SK-N-SH (cell line): ENCODE results near the gene DHX36.

Source experiments
- JUND ChIP-seq: IDR thresholded peaks from 2 replicates; pipeline ENCODE4 v1.4.0; 2012
- MEF2A ChIP-seq: IDR thresholded peaks from 2 replicates; pipeline ENCODE4 v1.4.0; 2012; ENCODE audit warnings: low read depth, borderline replicate concordance
- NRF1 ChIP-seq: IDR thresholded peaks from 2 replicates; pipeline ENCODE4 v1.6.1; 2012; ENCODE audit warnings: low read depth, mild to moderate bottlenecking, low read length
- POLR2AphosphoS5 ChIP-seq: IDR thresholded peaks from 2 replicates; pipeline ENCODE4 v1.6.1; 2012; ENCODE audit warnings: low read depth, low read length
- RAD21 ChIP-seq: IDR thresholded peaks from 2 replicates; pipeline ENCODE4 v1.6.1; 2012; ENCODE audit warnings: mild to moderate bottlenecking, low read length
- RFX5 ChIP-seq: IDR thresholded peaks from 2 replicates; pipeline ENCODE4 v1.6.1; 2012; ENCODE audit warnings: mild to moderate bottlenecking, improper control_type of control experiment, low read length
- RXRA ChIP-seq: IDR thresholded peaks from 2 replicates; pipeline ENCODE4 v1.4.0; 2012; ENCODE audit warnings: low read depth, mild to moderate bottlenecking, borderline replicate concordance
- TAF1 ChIP-seq: IDR thresholded peaks from 2 replicates; pipeline ENCODE4 v1.6.1; 2012; ENCODE audit warnings: low read depth, mild to moderate bottlenecking, low read length, moderate library complexity, borderline replicate concordance
- TF ChIP-seq, protein P1 (sequence below): fragments of 200-600 bp; sonication (generic); IDR thresholded peaks from 2 replicates; pipeline ENCODE4 v1.6.1; 2017; ENCODE audit warnings: antibody characterized with exemption, mild to moderate bottlenecking, moderate library complexity
- TF ChIP-seq, protein P2 (sequence below): IDR thresholded peaks from 2 replicates; pipeline ENCODE4 v1.4.0; 2012; ENCODE audit warnings: low read depth
- TF ChIP-seq, protein P3 (sequence below): IDR thresholded peaks from 2 replicates; pipeline ENCODE4; 2012
- TF ChIP-seq, protein P4 (sequence below): IDR thresholded peaks from 2 replicates; pipeline ENCODE4 v1.4.0; 2012; ENCODE audit warnings: low read depth, borderline replicate concordance

DNA sequence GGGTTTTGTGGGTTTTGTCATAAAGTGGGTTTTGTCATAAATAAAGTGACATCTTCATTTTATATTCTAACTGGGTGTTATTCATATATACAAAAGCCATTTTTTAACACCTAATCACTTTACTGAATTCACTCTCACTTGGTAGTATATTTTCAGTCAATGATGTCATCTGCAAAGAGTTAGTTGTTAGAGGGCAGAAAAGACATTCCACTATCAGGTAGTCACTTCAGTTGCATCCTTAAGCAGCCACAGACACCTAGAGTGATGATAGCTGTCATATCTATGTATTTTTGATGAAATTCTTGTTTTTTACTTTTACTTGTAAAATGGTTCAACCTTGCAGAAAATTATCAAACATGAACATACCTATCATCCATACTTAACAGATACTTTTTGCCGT is 89.0 kb downstream of the DHX36 start:
- TF ChIP-seq, protein P1, sequence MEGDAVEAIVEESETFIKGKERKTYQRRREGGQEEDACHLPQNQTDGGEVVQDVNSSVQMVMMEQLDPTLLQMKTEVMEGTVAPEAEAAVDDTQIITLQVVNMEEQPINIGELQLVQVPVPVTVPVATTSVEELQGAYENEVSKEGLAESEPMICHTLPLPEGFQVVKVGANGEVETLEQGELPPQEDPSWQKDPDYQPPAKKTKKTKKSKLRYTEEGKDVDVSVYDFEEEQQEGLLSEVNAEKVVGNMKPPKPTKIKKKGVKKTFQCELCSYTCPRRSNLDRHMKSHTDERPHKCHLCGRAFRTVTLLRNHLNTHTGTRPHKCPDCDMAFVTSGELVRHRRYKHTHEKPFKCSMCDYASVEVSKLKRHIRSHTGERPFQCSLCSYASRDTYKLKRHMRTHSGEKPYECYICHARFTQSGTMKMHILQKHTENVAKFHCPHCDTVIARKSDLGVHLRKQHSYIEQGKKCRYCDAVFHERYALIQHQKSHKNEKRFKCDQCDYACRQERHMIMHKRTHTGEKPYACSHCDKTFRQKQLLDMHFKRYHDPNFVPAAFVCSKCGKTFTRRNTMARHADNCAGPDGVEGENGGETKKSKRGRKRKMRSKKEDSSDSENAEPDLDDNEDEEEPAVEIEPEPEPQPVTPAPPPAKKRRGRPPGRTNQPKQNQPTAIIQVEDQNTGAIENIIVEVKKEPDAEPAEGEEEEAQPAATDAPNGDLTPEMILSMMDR, result no peak
- no peak for TF ChIP-seq TAF1
- TF ChIP-seq, protein P2, sequence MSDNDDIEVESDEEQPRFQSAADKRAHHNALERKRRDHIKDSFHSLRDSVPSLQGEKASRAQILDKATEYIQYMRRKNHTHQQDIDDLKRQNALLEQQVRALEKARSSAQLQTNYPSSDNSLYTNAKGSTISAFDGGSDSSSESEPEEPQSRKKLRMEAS, result no peak
- TF ChIP-seq POLR2AphosphoS5, result no peak
- TF ChIP-seq RFX5, result no peak
- TF ChIP-seq, protein P3, sequence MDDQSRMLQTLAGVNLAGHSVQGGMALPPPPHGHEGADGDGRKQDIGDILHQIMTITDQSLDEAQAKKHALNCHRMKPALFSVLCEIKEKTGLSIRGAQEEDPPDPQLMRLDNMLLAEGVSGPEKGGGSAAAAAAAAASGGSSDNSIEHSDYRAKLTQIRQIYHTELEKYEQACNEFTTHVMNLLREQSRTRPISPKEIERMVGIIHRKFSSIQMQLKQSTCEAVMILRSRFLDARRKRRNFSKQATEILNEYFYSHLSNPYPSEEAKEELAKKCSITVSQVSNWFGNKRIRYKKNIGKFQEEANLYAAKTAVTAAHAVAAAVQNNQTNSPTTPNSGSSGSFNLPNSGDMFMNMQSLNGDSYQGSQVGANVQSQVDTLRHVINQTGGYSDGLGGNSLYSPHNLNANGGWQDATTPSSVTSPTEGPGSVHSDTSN, result peak; percentile 43
- no peak for TF ChIP-seq RAD21
- TF ChIP-seq, protein P4, sequence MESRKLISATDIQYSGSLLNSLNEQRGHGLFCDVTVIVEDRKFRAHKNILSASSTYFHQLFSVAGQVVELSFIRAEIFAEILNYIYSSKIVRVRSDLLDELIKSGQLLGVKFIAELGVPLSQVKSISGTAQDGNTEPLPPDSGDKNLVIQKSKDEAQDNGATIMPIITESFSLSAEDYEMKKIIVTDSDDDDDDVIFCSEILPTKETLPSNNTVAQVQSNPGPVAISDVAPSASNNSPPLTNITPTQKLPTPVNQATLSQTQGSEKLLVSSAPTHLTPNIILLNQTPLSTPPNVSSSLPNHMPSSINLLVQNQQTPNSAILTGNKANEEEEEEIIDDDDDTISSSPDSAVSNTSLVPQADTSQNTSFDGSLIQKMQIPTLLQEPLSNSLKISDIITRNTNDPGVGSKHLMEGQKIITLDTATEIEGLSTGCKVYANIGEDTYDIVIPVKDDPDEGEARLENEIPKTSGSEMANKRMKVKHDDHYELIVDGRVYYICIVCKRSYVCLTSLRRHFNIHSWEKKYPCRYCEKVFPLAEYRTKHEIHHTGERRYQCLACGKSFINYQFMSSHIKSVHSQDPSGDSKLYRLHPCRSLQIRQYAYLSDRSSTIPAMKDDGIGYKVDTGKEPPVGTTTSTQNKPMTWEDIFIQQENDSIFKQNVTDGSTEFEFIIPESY, result no peak
- TF ChIP-seq JUND, result peak; percentile 38; the same call in 1 of the 2 replicates
- no peak for TF ChIP-seq NRF1
- no peak for TF ChIP-seq RXRA
- no peak for TF ChIP-seq MEF2A
